SU-DHL-6 (cell line): ENCODE results near the gene CACNG5.

Source experiments
- H2AFZ ChIP-seq: fragments of 200-600 bp; sonication (generic); 2 replicates; pipeline ENCODE4 v1.6.1; 2014; ENCODE audit warnings: low read depth, mild to moderate bottlenecking, moderate library complexity, mixed read lengths, antibody characterized with exemption, low read length; ENCODE audit not compliant: severe bottlenecking
- H3F3A ChIP-seq: fragments of 200-600 bp; shearing (Covaris generic); 2 replicates; pipeline ENCODE4 v1.6.0; 2016; ENCODE audit warnings: antibody characterized with exemption, mild to moderate bottlenecking; ENCODE audit not compliant: insufficient read depth
- H3K27ac ChIP-seq: fragments of 200-600 bp; sonication (generic); 2 replicates; pipeline ENCODE4 v1.5.1; 2016; ENCODE audit warnings: low read depth, mild to moderate bottlenecking, low read length, moderate library complexity, mixed read lengths
- H3K27me3 ChIP-seq: fragments of 200-600 bp; sonication (generic), shearing (Covaris generic); 2 replicates; pipeline ENCODE4 v1.6.0; 2014; ENCODE audit warnings: mild to moderate bottlenecking, low read length
- H3K36me3 ChIP-seq: fragments of 200-600 bp; sonication (generic); 2 replicates; pipeline ENCODE4 v1.6.1; 2014; ENCODE audit warnings: mild to moderate bottlenecking, low read length, mixed read lengths
- H3K4me2 ChIP-seq: fragments of 300-600, 200-600 bp; shearing (Covaris generic), sonication (generic); 2 replicates; pipeline ENCODE4 v1.6.0; 2014; ENCODE audit warnings: low read length, low read depth, mild to moderate bottlenecking; ENCODE audit not compliant: poor library complexity, severe bottlenecking
- H3K4me3 ChIP-seq: fragments of 200-600 bp; sonication (generic); 2 replicates; pipeline ENCODE4 v1.5.1; 2014; ENCODE audit warnings: antibody characterized with exemption, low read length, mild to moderate bottlenecking, mixed read lengths; ENCODE audit not compliant: insufficient read depth, poor library complexity, severe bottlenecking
- H3K79me2 ChIP-seq: fragments of 200-600 bp; sonication (generic); 2 replicates; pipeline ENCODE4 v1.6.1; 2014; ENCODE audit warnings: mild to moderate bottlenecking, low read length, moderate library complexity; ENCODE audit not compliant: insufficient read depth
- H3K9ac ChIP-seq: fragments of 200-600 bp; sonication (generic); 2 replicates; pipeline ENCODE4 v1.7.0; 2014; ENCODE audit warnings: mild to moderate bottlenecking, low read length
- H3K9me2 ChIP-seq: fragments of 200-600 bp; sonication (generic); replicated peaks from 2 replicates; pipeline ENCODE4 v1.6.1; 2014; ENCODE audit warnings: low read length; ENCODE audit not compliant: insufficient read depth
- H3K9me3 ChIP-seq: fragments of 200-600 bp; sonication (generic); 2 replicates; pipeline ENCODE4 v1.6.1; 2014; ENCODE audit warnings: low read length, mixed read lengths; ENCODE audit not compliant: insufficient read depth
- H4K20me1 ChIP-seq: fragments of 200-600 bp; sonication (generic); 2 replicates; pipeline ENCODE4 v1.6.1; 2014; ENCODE audit warnings: low read depth, mild to moderate bottlenecking, antibody characterized with exemption, low read length, moderate library complexity, mixed read lengths
- CTCF ChIP-seq: fragments of 200-600 bp; sonication (generic); IDR thresholded peaks from one replicate; pipeline ENCODE4 v1.5.1; 2017; ENCODE audit warnings: antibody characterized with exemption, mild to moderate bottlenecking, low read length, moderate library complexity; ENCODE audit not compliant: insufficient read depth, poor library complexity, severe bottlenecking
- EZH2phosphoT487 ChIP-seq: fragments of 200-600 bp; sonication (generic), shearing (Covaris generic); conservative IDR thresholded peaks from 2 replicates; pipeline ENCODE4 v1.6.1; 2018; ENCODE audit warnings: mild to moderate bottlenecking, antibody characterized with exemption, low read length, moderate library complexity, mixed read lengths

CACNG5 gene

DNA sequence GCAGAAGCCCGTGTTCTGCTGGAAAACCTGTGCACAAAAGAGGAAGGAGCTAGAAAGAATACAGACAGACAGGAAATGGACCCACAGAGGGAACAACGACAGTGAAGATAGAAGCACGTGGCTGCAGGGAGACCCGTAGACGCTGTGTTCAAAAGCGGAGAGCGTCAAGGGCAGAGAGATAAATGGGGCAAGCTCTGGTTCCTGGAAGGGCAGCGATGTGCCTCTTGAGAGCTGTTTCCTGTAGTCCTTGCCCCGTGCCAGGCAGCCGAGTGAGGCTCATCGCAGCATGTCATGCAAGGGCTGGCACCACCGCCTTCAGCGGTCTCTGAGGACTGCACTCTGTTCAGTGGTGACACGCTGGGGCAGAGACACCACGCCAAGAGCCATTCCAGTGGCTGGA is 43.6 kb upstream of the CACNG5 start:
- Histone ChIP-seq H3K4me3 (no peak overlapping the region), H3K79me2 (no peaks in the 10 kb centered on the region), H3K27ac (peak overlapping the region; percentile 99), H2AFZ (no peak overlapping the region), H3K4me2 (peak overlapping the region; percentile 54), H3K9me3 (no peaks in the 10 kb centered on the region), H3K9me2 (no peaks in the 10 kb centered on the region), H3K9ac (peak overlapping the region; percentile 44), H3K27me3 (no peaks in the 10 kb centered on the region), H3F3A (peaks cover 41% of the 10 kb centered on the region), H3K36me3 (peaks cover 20% of the 10 kb centered on the region), H4K20me1 (no peaks in the 10 kb centered on the region)
- TF ChIP-seq CTCF (no peak), EZH2phosphoT487 (no peak)

DNA sequence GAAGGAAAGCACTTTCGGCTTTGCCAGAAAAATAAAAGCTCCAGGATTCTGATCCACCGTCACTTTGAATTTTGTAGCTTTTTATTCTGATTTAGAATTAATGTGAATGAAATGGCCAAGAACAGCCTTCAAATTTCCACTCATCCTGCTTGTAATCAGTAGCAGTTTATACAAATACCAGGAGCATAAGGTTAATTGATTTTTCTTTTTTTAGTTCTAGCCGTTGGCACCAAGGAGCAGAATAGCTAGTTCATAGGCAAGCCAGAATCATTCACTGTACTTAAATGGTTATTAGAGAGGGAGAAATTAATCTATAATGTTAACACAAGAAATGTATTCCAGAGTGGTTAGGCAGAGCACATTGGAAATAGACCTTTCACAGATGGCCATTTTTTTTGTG is 41.1 kb upstream of the CACNG5 start:
- TF ChIP-seq EZH2phosphoT487 (no peak), CTCF (no peak)
- peaks cover 16% of the 10 kb centered on the region for H3K36me3 ChIP-seq
- peaks cover 21% of the 10 kb centered on the region for H3F3A ChIP-seq
- no peak overlapping the region for H3K4me2 ChIP-seq
- no peaks in the 10 kb centered on the region for H3K9me3 ChIP-seq
- no peaks in the 10 kb centered on the region for H3K79me2 ChIP-seq
- no peak overlapping the region for H2AFZ ChIP-seq
- H4K20me1 ChIP-seq = no peaks in the 10 kb centered on the region
- H3K4me3 ChIP-seq = no peak overlapping the region
- H3K9me2 ChIP-seq = no peaks in the 10 kb centered on the region
- H3K9ac ChIP-seq = no peak overlapping the region
- no peaks in the 10 kb centered on the region for H3K27me3 ChIP-seq
- no peak overlapping the region for H3K27ac ChIP-seq

- Histone ChIP-seq H3K4me2 (no peak overlapping the region), H3K9ac (no peak overlapping the region), H3K79me2 (no peaks in the 10 kb centered on the region), H4K20me1 (no peaks in the 10 kb centered on the region), H3K9me2 (no peaks in the 10 kb centered on the region), H3K27ac (no peak overlapping the region), H3K9me3 (no peaks in the 10 kb centered on the region), H3F3A (peaks cover 9% of the 10 kb centered on the region), H3K4me3 (no peak overlapping the region), H3K27me3 (no peaks in the 10 kb centered on the region), H3K36me3 (peaks cover 16% of the 10 kb centered on the region), H2AFZ (no peak overlapping the region)
- TF ChIP-seq CTCF (no peak), EZH2phosphoT487 (no peak)
Observed at GRCh38 chr17:66795486-66795885, 39.4 kb upstream of the CACNG5 start.
